H1 (cell line): ENCODE results near the gene SMIM38. TPM values are rescaled to one million over a fixed set of nuclear protein-coding genes. Genes with fewer than 3 reads are reported as not detected.

ENCODE experiments used
- CTCF ChIA-PET: fragments of 300-600 bp; sonication (Branson Sonifier 250); formaldehyde crosslinking; loops from one replicate; lab custom pipeline; 2021; ENCODE audit not compliant: partially characterized antibody; lab: Charles Lee
- POLR2A ChIA-PET: fragments of 300-600 bp; sonication (Branson Sonifier 250); formaldehyde crosslinking; loops from one replicate; lab custom pipeline; 2021; ENCODE audit warnings: inconsistent platforms; ENCODE audit not compliant: partially characterized antibody; lab: Charles Lee
- DNase-seq, 2 experiments: peaks; one replicate each; pipeline versions ENCODE4 v3.0.0 to v3.0.0-alpha.2; 2010 to 2022; ENCODE audit warnings: low spot score in 2 of 2, low read depth in 1 of 2, mixed read lengths in 1 of 2
- FAIRE-seq: peaks from 2 replicates; lab custom pipeline; 2011; peaks lifted over from hg19 to GRCh38; lab: Jason Lieb, UNC
- H2AFZ ChIP-seq: 2 replicates; pipeline ENCODE4 v1.8.1; 2012; ENCODE audit warnings: low read length, inconsistent platforms
- H2AK5ac ChIP-seq: 2 replicates; pipeline ENCODE4 v1.6.1; 2013; ENCODE audit warnings: low read depth, low read length
- H2BK120ac ChIP-seq: replicated peaks from 2 replicates; pipeline ENCODE3; 2013; ENCODE audit warnings: low read depth, low read length, inconsistent platforms
- H2BK12ac ChIP-seq: 2 replicates; pipeline ENCODE4 v1.6.1; 2013; ENCODE audit warnings: low read depth, low read length
- H2BK15ac ChIP-seq: 2 replicates; pipeline ENCODE4 v1.6.1; 2013; ENCODE audit warnings: low read length
- H2BK20ac ChIP-seq: 2 replicates; pipeline ENCODE4 v1.6.1; 2013; ENCODE audit warnings: low read length
- H2BK5ac ChIP-seq: 2 replicates; pipeline ENCODE4 v1.6.1; 2013; ENCODE audit warnings: low read depth, low read length
- H3K14ac ChIP-seq: 2 replicates; pipeline ENCODE4 v1.6.1; 2013; ENCODE audit warnings: inconsistent platforms; ENCODE audit not compliant: insufficient read length
- H3K18ac ChIP-seq: 2 replicates; pipeline ENCODE4 v1.6.1; 2013; ENCODE audit warnings: low read length; ENCODE audit errors: extremely low read depth
- H3K23ac ChIP-seq: 2 replicates; pipeline ENCODE4 v1.6.1; 2013; ENCODE audit warnings: inconsistent platforms; ENCODE audit not compliant: insufficient read length
- H3K23me2 ChIP-seq: 2 replicates; pipeline ENCODE4 v1.6.1; 2013; ENCODE audit warnings: low read depth, low read length
- H3K27ac ChIP-seq: 2 replicates; pipeline ENCODE4 v1.6.1; 2011; ENCODE audit warnings: low read depth, low read length, inconsistent platforms
- H3K27me3 ChIP-seq, 4 experiments: replicated peaks in 1 of 4; 1 replicate in 1 of 4; 2 replicates in 3 of 4; pipeline versions ENCODE4 v1.6.1 to v1.8.1; 2011 to 2013; ENCODE audit warnings: low read length in 3 of 4, mild to moderate bottlenecking in 3 of 4, inconsistent platforms in 2 of 4, mixed read lengths in 2 of 4, moderate library complexity in 1 of 4; ENCODE audit not compliant: control insufficient read depth in 3 of 4, insufficient read depth in 3 of 4; ENCODE audit errors: extremely low read depth in 1 of 4
- H3K36me3 ChIP-seq, 4 experiments: 2 replicates each; pipeline versions ENCODE4 v1.6.1 to v1.8.1; 2011 to 2013; ENCODE audit warnings: mild to moderate bottlenecking in 4 of 4, low read length in 3 of 4, moderate library complexity in 2 of 4, control low read depth in 1 of 4, inconsistent platforms in 1 of 4; ENCODE audit not compliant: insufficient read depth in 4 of 4, control insufficient read depth in 2 of 4
- H3K4ac ChIP-seq: replicated peaks from 2 replicates; pipeline ENCODE3; 2013; ENCODE audit warnings: low read length, low read depth, mixed read lengths, inconsistent platforms; ENCODE audit not compliant: insufficient read length
- H3K4me1 ChIP-seq, 4 experiments: replicated peaks in 1 of 4; 1 replicate in 1 of 4; 2 replicates in 3 of 4; pipeline versions ENCODE4 v1.6.1 to v1.8.1; 2011 to 2013; ENCODE audit warnings: low read length in 3 of 4, inconsistent platforms in 2 of 4, mixed read lengths in 1 of 4; ENCODE audit not compliant: insufficient read depth in 4 of 4, control insufficient read depth in 3 of 4
- H3K4me2 ChIP-seq, 2 experiments: 2 replicates each; pipeline versions ENCODE4 v1.6.1 to v1.8.1; 2011 to 2013; ENCODE audit warnings: low read depth in 2 of 2, low read length in 2 of 2, control low read depth in 1 of 2, inconsistent platforms in 1 of 2, mild to moderate bottlenecking in 1 of 2; ENCODE audit not compliant: insufficient read depth in 1 of 2
- H3K4me3 ChIP-seq, 4 experiments: fragments of 200-600, 300-600 bp in 1 of 4; sonication (generic), shearing (Covaris generic), sonication (Bioruptor Twin) in 1 of 4; 2 replicates each; pipeline versions ENCODE4 v1.5.1 to v1.8.1; 2011 to 2016; ENCODE audit warnings: low read length in 4 of 4, low read depth in 3 of 4, control low read depth in 2 of 4, inconsistent platforms in 2 of 4, mild to moderate bottlenecking in 2 of 4, mixed read lengths in 1 of 4, moderate library complexity in 1 of 4; ENCODE audit not compliant: insufficient read depth in 2 of 4; ENCODE audit errors: extremely low read depth in 1 of 4
- H3K56ac ChIP-seq: replicated peaks from 2 replicates; pipeline ENCODE3; 2013; ENCODE audit warnings: low read depth, mild to moderate bottlenecking, mixed read lengths, low read length, inconsistent platforms; ENCODE audit not compliant: insufficient read length
- H3K79me1 ChIP-seq: 2 replicates; pipeline ENCODE4 v1.6.1; 2013; ENCODE audit warnings: low read depth, low read length, control low read depth
- H3K79me2 ChIP-seq, 2 experiments: 2 replicates each; pipeline versions ENCODE4 v1.6.1 to v1.8.1; 2012 to 2013; ENCODE audit warnings: low read length in 2 of 2, mild to moderate bottlenecking in 2 of 2, inconsistent platforms in 1 of 2; ENCODE audit not compliant: insufficient read depth in 2 of 2, control insufficient read depth in 1 of 2
- H3K9ac ChIP-seq, 4 experiments: replicated peaks in 1 of 4; 1 replicate in 1 of 4; 2 replicates in 3 of 4; pipeline versions ENCODE4 v1.6.1 to v1.8.1; 2011 to 2013; ENCODE audit warnings: low read depth in 3 of 4, low read length in 3 of 4, control low read depth in 2 of 4, mild to moderate bottlenecking in 2 of 4, moderate library complexity in 2 of 4, inconsistent platforms in 1 of 4; ENCODE audit errors: extremely low read depth in 1 of 4
- H3K9me3 ChIP-seq, 2 experiments: 2 replicates each; pipeline versions ENCODE4 v1.6.1 to v1.8.1; 2012 to 2013; ENCODE audit warnings: mild to moderate bottlenecking in 2 of 2, moderate library complexity in 2 of 2, control low read depth in 1 of 2, inconsistent platforms in 1 of 2, low read depth in 1 of 2, low read length in 1 of 2, mixed read lengths in 1 of 2; ENCODE audit not compliant: insufficient read depth in 2 of 2
- H4K20me1 ChIP-seq, 2 experiments: replicated peaks in 1 of 2; 2 replicates each; pipeline versions ENCODE3 to v1.8.1; 2011 to 2013; ENCODE audit warnings: inconsistent platforms in 2 of 2, low read length in 2 of 2, mild to moderate bottlenecking in 1 of 2; ENCODE audit not compliant: insufficient read depth in 2 of 2, control insufficient read depth in 1 of 2
- H4K5ac ChIP-seq: 2 replicates; pipeline ENCODE4 v1.6.1; 2013; ENCODE audit warnings: low read length, low read depth, mixed read lengths, inconsistent platforms; ENCODE audit not compliant: insufficient read length
- H4K8ac ChIP-seq: 2 replicates; pipeline ENCODE4 v1.8.0; 2013; ENCODE audit warnings: mild to moderate bottlenecking, moderate library complexity, low read length, inconsistent platforms; ENCODE audit not compliant: insufficient read depth; ENCODE audit errors: extremely low read depth
- H4K91ac ChIP-seq: replicated peaks from 2 replicates; pipeline ENCODE3; 2013; ENCODE audit warnings: low read length, mixed read lengths, inconsistent platforms; ENCODE audit not compliant: insufficient read length
- CEBPB ChIP-seq: IDR thresholded peaks from 2 replicates; pipeline ENCODE4 v1.6.1; 2012; ENCODE audit warnings: low read depth, low read length
- EGR1 ChIP-seq: IDR thresholded peaks from 2 replicates; pipeline ENCODE4 v1.6.1; 2011; ENCODE audit warnings: low read depth, low read length, borderline replicate concordance
- FOSL1 ChIP-seq: IDR thresholded peaks from 2 replicates; pipeline ENCODE4 v1.6.1; 2011; ENCODE audit warnings: mild to moderate bottlenecking, low read depth, low read length, moderate library complexity; ENCODE audit not compliant: insufficient read depth
- MAX ChIP-seq: IDR thresholded peaks from 2 replicates; pipeline ENCODE4 v1.6.1; 2012; ENCODE audit warnings: inconsistent platforms
- NRF1 ChIP-seq: IDR thresholded peaks from 2 replicates; pipeline ENCODE4 v1.6.1; 2011; ENCODE audit warnings: mild to moderate bottlenecking, low read depth, low read length, improper control_type of control experiment
- PHF8 ChIP-seq: fragments of 200-600 bp; sonication (generic); conservative IDR thresholded peaks from 2 replicates; pipeline ENCODE4 v1.7.1; 2012; ENCODE audit warnings: low read depth, mild to moderate bottlenecking, inconsistent platforms, low read length, moderate library complexity
- POU5F1 ChIP-seq: IDR thresholded peaks from 2 replicates; pipeline ENCODE4 v1.6.1; 2011; ENCODE audit warnings: low read depth, mild to moderate bottlenecking, low read length, moderate library complexity
- RXRA ChIP-seq: IDR thresholded peaks from 2 replicates; pipeline ENCODE4 v1.6.1; 2011; ENCODE audit warnings: low read depth, mild to moderate bottlenecking, low read length, moderate library complexity; ENCODE audit not compliant: insufficient read depth
- SIX5 ChIP-seq: IDR thresholded peaks from 2 replicates; pipeline ENCODE4 v1.6.1; 2011; ENCODE audit warnings: mild to moderate bottlenecking, low read depth, low read length
- SP1 ChIP-seq: IDR thresholded peaks from 2 replicates; pipeline ENCODE4 v1.6.1; 2011; ENCODE audit warnings: low read depth, low read length
- TCF12 ChIP-seq: IDR thresholded peaks from 2 replicates; pipeline ENCODE4 v1.6.1; 2011; ENCODE audit warnings: low read depth, mild to moderate bottlenecking, low read length
- WGBS, 2 experiments: shearing (Covaris generic) in 1 of 2; methylation state at CpG; one replicate each; pipeline versions ENCODE4 v1.1.6 to v1.1.7; 2013 to 2015; ENCODE audit warnings: low lambda C conversion rate in 2 of 2, mixed read lengths in 2 of 2, inconsistent platforms in 1 of 2, low coverage in 1 of 2, missing lambda C conversion rate in 1 of 2; ENCODE audit not compliant: insufficient replicate concordance in 2 of 2, insufficient coverage in 1 of 2, insufficient read length in 1 of 2; ENCODE audit errors: extremely low coverage in 1 of 2, missing lambda C conversion rate in 1 of 2; 5-methylcytosine and 5-hydroxymethylcytosine counted together
- polyA plus RNA-seq, 7 experiments: library from polyadenylated mRNA; depleted of rRNA in 3 of 7; stranded (reverse) in 5 of 7; unstranded in 2 of 7; fragments of >200 nt in 5 of 7; fragments of 200-250 nt in 2 of 7; gene quantifications; 1 replicate in 5 of 7; 2 replicates in 1 of 7; 4 replicates in 1 of 7; pipeline versions ENCODE4 v1.2.1 to v1.2.3, GENCODE V29; 2011 to 2013; ENCODE audit warnings: missing spikeins in 2 of 7, mixed read lengths in 2 of 7
- total RNA-seq: library from RNA; stranded (reverse); fragmentation: NEBNext Ultra II Directional; extraction: Animal tissue kit (Norgen Biotek cat#: 25700); gene quantifications from 2 replicates; pipeline ENCODE4 v1.2.1, GENCODE V29; 2021

The SMIM38 gene
- total and polyA plus RNA-seq, 2 of the 8 experiments (the other 6 are each of a cell fraction or from before 2014, with no cell fraction given): 0.17 to 0.20 TPM

- TF ChIP-seq RXRA (no peak), PHF8 (no peak), MAX (no peak), NRF1 (no peak), TCF12 (no peak), CEBPB (no peak), FOSL1 (no peak), EGR1 (no peak), POU5F1 (no peak), SIX5 (no peak), SP1 (no peak)
- Histone ChIP-seq H3K18ac (no peak overlapping the region), H4K8ac (no peak overlapping the region), H3K4me2 (no peak overlapping the region), H2BK20ac (no peak overlapping the region), H3K4me1 (peaks cover 0 to 6% (median 2%) of the 10 kb centered on the region in 4 experiments; a peak in 3 of 7 replicates), H2AFZ (no peak overlapping the region), H3K23ac (no peak overlapping the region), H3K9ac (no peak overlapping the region), H3K4ac (no peak overlapping the region), H3K14ac (no peak overlapping the region), H3K27ac (no peak overlapping the region), H2AK5ac (no peak overlapping the region), H3K79me2 (no peaks in the 10 kb centered on the region), H3K36me3 (no peaks in the 10 kb centered on the region), H4K20me1 (no peaks in the 10 kb centered on the region), H2BK12ac (no peak overlapping the region), H3K4me3 (no peak overlapping the region), H3K56ac (no peak overlapping the region), H3K9me3 (no peaks in the 10 kb centered on the region), H2BK5ac (no peak overlapping the region), H2BK120ac (no peak overlapping the region), H3K27me3 (no peaks in the 10 kb centered on the region; a peak in 1 of 7 replicates), H2BK15ac (no peak overlapping the region), H4K91ac (no peak overlapping the region), H3K79me1 (no peaks in the 10 kb centered on the region), H3K23me2 (peaks cover 2% of the 10 kb centered on the region; the same call in 1 of the 2 replicates), H4K5ac (no peak overlapping the region)
- POLR2A ChIA-PET: no interaction called here
- CTCF ChIA-PET: interaction anchor here (2.7 kb wide), 1 partner anchor 72 kb away, joined by 7 read pairs; no protein-coding TSS in a partner anchor
- WGBS, 2 experiments: 92% methylated on average over 8 of the region's 8 CpGs; no CpG with 5 or more reads in 1 of the 2 experiments
- FAIRE-seq (no peak), DNase-seq (no peak)
These were observed 48.1 kb downstream of the SMIM38 start for GRCh38 chr11:69203901-69204245.
